Stomach (tissue), 9 donors: ENCODE data around the gene DYRK1A. TPM values are rescaled to one million over a fixed set of nuclear protein-coding genes. Genes with fewer than 3 reads are reported as not detected.
"Not testable (repeated sequence)": the region's sequence is repeated elsewhere in the genome, so short reads cannot be mapped to it uniquely, and the experiment has no call there.

Experiments
- DNase-seq, 2 donors: peaks; one replicate each; pipeline versions ENCODE4 v3.0.0 to v3.0.0-alpha.2; 2013 to 2019
- H3K27ac ChIP-seq, 5 donors: fragments of 200-600 bp in 4 of 5; sonication (generic) in 4 of 5; one replicate each; pipeline ENCODE4 v1.5.1; 2013 to 2019; ENCODE audit warnings: mild to moderate bottlenecking in 1 of 5, moderate library complexity in 1 of 5
- H3K27me3 ChIP-seq, 3 donors: fragments of 200-600 bp; sonication (generic); one replicate each; pipeline ENCODE4 v1.5.1; 2017 to 2019; ENCODE audit warnings: mixed run types in 1 of 3
- H3K36me3 ChIP-seq, 4 donors: fragments of 200-600 bp; sonication (generic); 1 replicate in 3 of 4; 2 replicates in 1 of 4; pipeline ENCODE4 v1.5.1; 2016 to 2019
- H3K4me1 ChIP-seq, 4 donors: fragments of 200-600 bp; sonication (generic); one replicate each; pipeline ENCODE4 v1.5.1; 2016 to 2019
- H3K4me3 ChIP-seq, 4 donors: fragments of 200-600 bp; sonication (generic) in 3 of 4; one replicate each; pipeline ENCODE4 v1.5.1; 2016 to 2019; ENCODE audit warnings: mild to moderate bottlenecking in 1 of 4
- H3K9me3 ChIP-seq, 4 donors: fragments of 200-600 bp; sonication (generic); one replicate each; pipeline ENCODE4 v1.5.1; 2016 to 2019
- EP300 ChIP-seq: sonication (generic); formaldehyde crosslinking; IDR thresholded peaks from one replicate; pipeline ENCODE4 v1.6.1; 2017; ENCODE audit warnings: antibody characterized with exemption
- POLR2A ChIP-seq, 4 donors: fragments of 450-650 bp; IDR thresholded peaks; one replicate each; pipeline ENCODE4 v1.6.1; 2016; ENCODE audit warnings: antibody characterized with exemption in 4 of 4, control low read depth in 2 of 4, mild to moderate bottlenecking in 1 of 4, moderate library complexity in 1 of 4
- POLR2AphosphoS5 ChIP-seq, 3 donors: sonication (generic); formaldehyde crosslinking; IDR thresholded peaks; one replicate each; pipeline ENCODE4 v1.6.1; 2016; ENCODE audit warnings: antibody characterized with exemption in 3 of 3
- WGBS, 5 donors: extraction: QIAGEN DNeasy Blood & Tissue Kit in 3 of 5; methylation state at CpG; one replicate each; pipeline versions ENCODE4 v1.1.5 to v1.1.7; 2013 to 2018; 5-methylcytosine and 5-hydroxymethylcytosine counted together
- intact Hi-C: fragments of 100-400 bp; cut with DNase I; formaldehyde crosslinking; loops from one replicate; pipeline ENCODE4 v1.15.1; 2023; ENCODE audit warnings: low total_unique reads
- polyA plus RNA-seq, 3 donors: library from polyadenylated mRNA; stranded (reverse); fragments of 200-250 nt; gene quantifications; one replicate each; pipeline ENCODE4 v1.2.3, GENCODE V29; 2013
- total RNA-seq, 5 donors: library from RNA; depleted of rRNA; stranded (reverse); fragments of >200 nt; gene quantifications; one replicate each; pipeline versions ENCODE4 v1.1.0 to v1.2.3, GENCODE V29; 2014 to 2016
- TF ChIP-seq, protein P1 (sequence below), 7 experiments: fragments of 450-650 bp in 4 of 7; fragments of 200-600 bp in 3 of 7; sonication (generic) in 3 of 7; IDR thresholded peaks; one replicate each; pipeline ENCODE4 v1.5.1; 2016 to 2019; ENCODE audit warnings: antibody characterized with exemption in 7 of 7, control low read depth in 2 of 7, mild to moderate bottlenecking in 1 of 7
- donor health status: healthy with polysubstance abuse.
- donor health status: Bipolar disorder and iron deficiency.
- donor health status: healthy.

The DYRK1A gene
- total and polyA plus RNA-seq, 8 donors = 10.1 to 124 (median 67.0) TPM

DNA sequence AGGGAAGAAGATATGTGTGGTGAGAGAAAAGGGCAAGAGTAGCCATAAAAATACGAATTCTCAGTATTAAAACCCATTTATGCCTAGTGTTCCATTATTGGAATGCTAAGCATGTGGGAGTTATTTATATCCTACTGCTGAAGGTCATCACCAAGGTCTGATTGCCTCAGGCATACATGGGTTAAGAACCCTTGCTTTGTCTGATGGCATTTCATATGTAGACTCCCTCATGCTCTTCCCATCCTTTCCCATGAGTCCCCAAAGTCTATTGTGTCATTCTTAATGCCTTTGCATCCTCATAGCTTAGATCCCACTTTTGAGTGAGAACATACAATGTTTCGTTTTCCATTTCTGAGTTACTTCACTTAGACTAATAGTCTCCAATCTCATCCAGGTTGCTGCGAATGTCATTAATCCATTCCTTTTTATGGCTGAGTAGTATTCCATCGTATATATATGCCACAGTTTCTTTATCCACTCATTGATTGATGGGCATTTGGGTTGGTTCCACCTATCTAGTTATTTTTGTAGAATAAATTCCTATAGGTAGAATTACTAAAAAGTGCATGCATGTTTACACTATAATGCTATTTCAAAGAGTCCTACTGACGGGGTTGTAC lies 172.5 kb downstream of the DYRK1A start:
- intact Hi-C loops = no loop called here
- no peak for TF ChIP-seq POLR2A (IDR thresholded peaks at IDR 0.05)
- no peak for TF ChIP-seq EP300
- TF ChIP-seq, protein P1, sequence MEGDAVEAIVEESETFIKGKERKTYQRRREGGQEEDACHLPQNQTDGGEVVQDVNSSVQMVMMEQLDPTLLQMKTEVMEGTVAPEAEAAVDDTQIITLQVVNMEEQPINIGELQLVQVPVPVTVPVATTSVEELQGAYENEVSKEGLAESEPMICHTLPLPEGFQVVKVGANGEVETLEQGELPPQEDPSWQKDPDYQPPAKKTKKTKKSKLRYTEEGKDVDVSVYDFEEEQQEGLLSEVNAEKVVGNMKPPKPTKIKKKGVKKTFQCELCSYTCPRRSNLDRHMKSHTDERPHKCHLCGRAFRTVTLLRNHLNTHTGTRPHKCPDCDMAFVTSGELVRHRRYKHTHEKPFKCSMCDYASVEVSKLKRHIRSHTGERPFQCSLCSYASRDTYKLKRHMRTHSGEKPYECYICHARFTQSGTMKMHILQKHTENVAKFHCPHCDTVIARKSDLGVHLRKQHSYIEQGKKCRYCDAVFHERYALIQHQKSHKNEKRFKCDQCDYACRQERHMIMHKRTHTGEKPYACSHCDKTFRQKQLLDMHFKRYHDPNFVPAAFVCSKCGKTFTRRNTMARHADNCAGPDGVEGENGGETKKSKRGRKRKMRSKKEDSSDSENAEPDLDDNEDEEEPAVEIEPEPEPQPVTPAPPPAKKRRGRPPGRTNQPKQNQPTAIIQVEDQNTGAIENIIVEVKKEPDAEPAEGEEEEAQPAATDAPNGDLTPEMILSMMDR (IDR thresholded peaks at IDR 0.05) = no peak
- no peak for TF ChIP-seq POLR2AphosphoS5 (IDR thresholded peaks at IDR 0.05)
- H3K4me3 ChIP-seq = no peak overlapping the region
- DNase-seq = no peak
- H3K36me3 ChIP-seq = no peaks in the 10 kb centered on the region
- no peaks in the 10 kb centered on the region for H3K4me1 ChIP-seq
- peaks cover 2 to 28% (median 21%) of the 10 kb centered on the region in 4 donors for H3K9me3 ChIP-seq
- no peak overlapping the region for H3K27ac ChIP-seq
- 81 to 93% (median 89%) methylated on average over 5 of the region's 5 CpGs for WGBS, 5 donors
- H3K27me3 ChIP-seq = peaks cover 0 to 9% (median 0%) of the 10 kb centered on the region in 3 donors

DNA sequence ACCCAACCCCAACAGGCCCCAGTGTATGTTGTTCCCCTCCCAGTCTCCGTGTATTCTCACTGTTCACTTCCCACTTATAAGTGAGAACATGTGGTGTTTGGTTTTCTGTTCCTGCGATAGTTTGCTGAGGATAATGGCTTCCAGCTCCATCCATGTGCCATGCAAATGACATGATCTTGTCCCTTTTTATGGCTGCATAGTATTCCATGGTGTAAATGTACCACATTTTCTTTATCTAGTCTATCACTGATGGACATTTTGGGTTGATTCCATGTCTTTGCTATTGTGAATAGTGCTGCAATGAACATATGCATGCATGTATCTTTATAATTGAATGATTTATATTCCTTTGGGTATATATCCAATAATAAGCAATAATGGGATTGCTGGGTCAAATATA lies 174.6 kb downstream of the DYRK1A start:
- DNase-seq, H3K4me1 ChIP-seq, H3K4me3 ChIP-seq, H3K27ac ChIP-seq, H3K36me3 ChIP-seq, H3K27me3 ChIP-seq, intact Hi-C loops: not testable (repeated sequence)
- 90 to 96% (median 93%) methylated on average over 2 of the region's 2 CpGs for WGBS, 5 donors
- peaks cover under 1 to 21% (median 13%) of the 10 kb centered on the region in 4 donors for H3K9me3 ChIP-seq

DNA sequence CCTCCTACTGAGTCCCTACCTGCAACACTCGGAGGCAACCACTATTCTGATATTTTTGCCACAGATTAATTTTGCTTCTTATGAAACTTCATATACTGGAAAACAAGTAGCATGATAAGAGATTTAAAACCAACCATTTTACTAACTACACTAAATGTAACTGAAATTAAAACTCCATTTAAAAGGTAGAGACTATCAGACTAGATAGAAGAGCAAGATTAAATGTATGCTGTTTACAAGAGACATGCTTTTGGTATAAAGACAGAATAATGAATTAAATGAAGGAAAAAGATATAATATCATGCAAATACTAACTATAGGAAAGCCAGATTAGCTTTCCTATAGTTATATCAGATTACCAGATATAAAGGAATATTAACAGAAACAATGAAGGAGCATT lies 175.9 kb downstream of the DYRK1A start:
- H3K9me3 ChIP-seq = peaks cover 0 to 15% (median 6%) of the 10 kb centered on the region in 4 donors
- peaks cover 0 to 7% (median 0%) of the 10 kb centered on the region in 3 donors for H3K27me3 ChIP-seq
- H3K4me3 ChIP-seq = no peak overlapping the region
- intact Hi-C loops = no loop called here
- H3K36me3 ChIP-seq = no peaks in the 10 kb centered on the region
- no peak for DNase-seq
- no peak overlapping the region for H3K27ac ChIP-seq
- 84 to 97% (median 90%) methylated on average over 1 of the region's 1 CpG for WGBS, 5 donors
- H3K4me1 ChIP-seq = peaks cover 0 to 12% (median 2%) of the 10 kb centered on the region in 4 donors
- TF ChIP-seq POLR2A (IDR thresholded peaks at IDR 0.05) = no peak
- TF ChIP-seq EP300 = no peak
- no peak for TF ChIP-seq POLR2AphosphoS5 (IDR thresholded peaks at IDR 0.05)
- TF ChIP-seq, protein P1 (IDR thresholded peaks at IDR 0.05) = no peak

DNA sequence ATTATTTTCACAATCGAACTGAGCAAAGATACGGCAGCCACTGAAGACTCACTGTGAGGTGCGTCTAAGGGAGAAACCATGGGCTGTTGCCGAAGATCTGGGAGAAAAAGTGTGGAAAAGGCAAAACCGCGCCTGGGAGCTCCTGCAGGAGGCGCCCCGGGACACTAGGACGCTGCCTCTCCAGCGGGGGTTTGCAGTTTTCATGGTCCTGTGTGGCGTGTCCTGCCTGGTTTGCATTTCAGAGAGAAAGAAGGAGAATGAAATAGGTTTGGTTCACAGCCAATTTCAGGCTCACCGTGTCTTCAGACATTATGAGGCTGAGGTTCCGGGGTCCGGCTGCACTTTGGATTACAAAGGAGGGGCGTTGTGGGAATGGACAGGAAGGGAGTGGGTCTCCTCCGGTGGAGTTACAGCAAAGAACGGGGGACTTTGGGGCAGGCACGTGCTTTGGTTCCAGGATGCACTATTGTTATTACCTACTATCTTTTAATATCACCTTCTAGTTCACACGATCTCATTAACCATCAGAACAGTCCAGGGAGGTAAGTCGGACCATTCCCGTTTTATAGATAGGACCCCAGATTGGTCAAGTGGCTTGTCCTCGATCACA lies 179.8 kb downstream of the DYRK1A start:
- Histone ChIP-seq H3K4me3 (no peak overlapping the region), H3K27ac (no peak overlapping the region), H3K4me1 (peaks cover 0 to 20% (median 9%) of the 10 kb centered on the region in 4 donors), H3K27me3 (peaks cover 0 to 7% (median 0%) of the 10 kb centered on the region in 3 donors), H3K36me3 (no peaks in the 10 kb centered on the region), H3K9me3 (peaks cover 0 to 15% (median 6%) of the 10 kb centered on the region in 4 donors)
- TF ChIP-seq, protein P1 (IDR thresholded peaks at IDR 0.05) = no peak
- TF ChIP-seq POLR2AphosphoS5 (IDR thresholded peaks at IDR 0.05) (no peak), EP300 (no peak), POLR2A (IDR thresholded peaks at IDR 0.05) (no peak)
- no peak for DNase-seq
- intact Hi-C loops = no loop called here
- 67 to 84% (median 77%) methylated on average over 22 of the region's 22 CpGs for WGBS, 5 donors
